Measurements from ENCODE around the gene NUAK1. TPM values are rescaled to one million over a fixed set of nuclear protein-coding genes. Genes with fewer than 3 reads are reported as not detected.

NUAK1 gene
- total RNA-seq, 4 donors from 2014 or later, result 1.1 to 5.1 (median 2.3) TPM

- no peak overlapping the region for H3K4me3 ChIP-seq
- no peaks in the 10 kb centered on the region for H3K36me3 ChIP-seq
- TF ChIP-seq CTCF (IDR thresholded peaks at IDR 0.05) (no peak), POLR2A (IDR thresholded peaks at IDR 0.05) (no peak)
- 53 to 76% methylated on average over 1 of the region's 1 CpG for WGBS, 2 donors
- no peak for DNase-seq
- H3K27me3 ChIP-seq, result peaks cover 0 to 13% (median 0%) of the 10 kb centered on the region in 4 donors
- no peak overlapping the region for H3K27ac ChIP-seq
- intact Hi-C loops (cut with DNase I), result no loop called here
- peaks cover 0 to 5% (median 0%) of the 10 kb centered on the region in 3 donors for H3K9me3 ChIP-seq
- no peaks in the 10 kb centered on the region for H3K4me1 ChIP-seq
Observed at GRCh38 chr12:106173442-106173841, 34.7 kb upstream of the NUAK1 start.

- Histone ChIP-seq H3K4me1 (no peaks in the 10 kb centered on the region), H3K36me3 (no peaks in the 10 kb centered on the region), H3K27me3 (peaks cover 0 to 14% (median 0%) of the 10 kb centered on the region in 4 donors), H3K4me3 (no peak overlapping the region), H3K27ac (no peak overlapping the region), H3K9me3 (peaks cover 0 to 5% (median 0%) of the 10 kb centered on the region in 3 donors)
- WGBS, 2 donors, result 64 to 67% methylated on average over 4 of the region's 4 CpGs
- intact Hi-C loops (cut with DNase I), result no loop called here
- DNase-seq, result no peak
- no peak for TF ChIP-seq POLR2A (IDR thresholded peaks at IDR 0.05)
- no peak for TF ChIP-seq CTCF (IDR thresholded peaks at IDR 0.05)
Observed at GRCh38 chr12:106171117-106171750, 32.5 kb upstream of the NUAK1 start.

- no peak for DNase-seq
- Histone ChIP-seq H3K27ac (no peak overlapping the region), H3K27me3 (peaks cover 0 to 17% (median 0%) of the 10 kb centered on the region in 4 donors), H3K36me3 (no peaks in the 10 kb centered on the region), H3K4me1 (no peaks in the 10 kb centered on the region), H3K4me3 (no peak overlapping the region), H3K9me3 (peaks cover 0 to 5% (median 0%) of the 10 kb centered on the region in 3 donors)
- WGBS, 2 donors, result 34 to 48% methylated on average over 4 of the region's 4 CpGs
- TF ChIP-seq CTCF (IDR thresholded peaks at IDR 0.05) (no peak), POLR2A (IDR thresholded peaks at IDR 0.05) (no peak)
- intact Hi-C loops (cut with DNase I), result no loop called here
Observed at GRCh38 chr12:106170285-106170684, 31.5 kb upstream of the NUAK1 start.

DNA sequence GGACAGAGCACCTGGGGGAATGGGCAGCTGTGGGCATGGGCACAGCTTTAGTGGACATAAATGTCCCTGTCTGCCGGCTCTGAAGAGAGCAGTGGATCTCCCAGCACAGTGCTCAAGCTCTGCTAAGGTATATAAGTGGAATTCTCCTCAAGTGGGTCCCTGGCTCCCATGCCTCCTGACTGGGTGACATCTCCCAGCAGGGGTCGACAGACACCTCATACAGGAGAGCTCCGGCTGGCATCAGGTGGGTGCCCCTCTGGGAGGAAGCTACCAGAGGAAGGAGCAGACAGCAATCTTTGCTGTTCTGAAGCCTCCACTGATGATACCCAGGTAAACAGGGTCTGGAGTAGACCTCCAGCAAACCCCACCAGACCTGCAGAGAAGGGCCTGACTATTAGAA, 25.0 kb upstream of the NUAK1 start:
- intact Hi-C loops (cut with DNase I), result no loop called here

More for the DNA sequence above, 25.0 kb upstream of the NUAK1 start:
- 92% methylated on average over 2 of the region's 3 CpGs; no CpG with 5 or more reads in 1 of the 2 donors for WGBS, 2 donors
- Histone ChIP-seq H3K36me3 (no peaks in the 10 kb centered on the region), H3K4me1 (no peaks in the 10 kb centered on the region), H3K27ac (no peak overlapping the region), H3K4me3 (no peak overlapping the region), H3K27me3 (peaks cover 0 to 25% (median 0%) of the 10 kb centered on the region in 4 donors), H3K9me3 (peaks cover 0 to under 1% (median 0%) of the 10 kb centered on the region in 3 donors)
- TF ChIP-seq CTCF (IDR thresholded peaks at IDR 0.05) (no peak), POLR2A (IDR thresholded peaks at IDR 0.05) (no peak)
- DNase-seq, result no peak

Data from esophagus squamous epithelium (tissue), 5 donors.